Measurements from ENCODE around the gene TDRD15. TPM values are rescaled to one million over a fixed set of nuclear protein-coding genes. Genes with fewer than 3 reads are reported as not detected.

TDRD15 gene
- total RNA-seq, 2 donors from 2014 or later: 1.9 TPM; not detected in 1

DNA sequence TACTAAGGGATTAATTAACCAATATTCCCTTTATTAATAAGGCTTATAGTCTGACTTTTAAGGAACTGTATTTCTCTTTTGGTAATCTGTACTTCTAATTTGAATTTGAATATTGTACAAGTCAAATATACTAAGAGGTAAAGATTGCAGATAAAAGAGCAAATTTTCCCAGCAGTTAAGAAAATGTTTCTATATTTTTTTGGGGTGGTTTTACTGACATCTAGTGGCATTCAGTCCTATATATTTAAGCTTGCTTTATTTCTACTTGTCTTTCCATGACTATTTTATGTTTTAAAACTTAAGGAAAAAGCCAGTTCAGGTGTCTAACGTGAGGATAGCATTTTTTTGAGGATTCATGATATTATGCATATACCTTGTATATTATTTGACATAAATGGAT, 41.6 kb downstream of the TDRD15 start:
- TF ChIP-seq POLR2A (IDR thresholded peaks at IDR 0.05) (no peak), POLR2AphosphoS5 (IDR thresholded peaks at IDR 0.05) (no peak)
- TF ChIP-seq, protein P1, sequence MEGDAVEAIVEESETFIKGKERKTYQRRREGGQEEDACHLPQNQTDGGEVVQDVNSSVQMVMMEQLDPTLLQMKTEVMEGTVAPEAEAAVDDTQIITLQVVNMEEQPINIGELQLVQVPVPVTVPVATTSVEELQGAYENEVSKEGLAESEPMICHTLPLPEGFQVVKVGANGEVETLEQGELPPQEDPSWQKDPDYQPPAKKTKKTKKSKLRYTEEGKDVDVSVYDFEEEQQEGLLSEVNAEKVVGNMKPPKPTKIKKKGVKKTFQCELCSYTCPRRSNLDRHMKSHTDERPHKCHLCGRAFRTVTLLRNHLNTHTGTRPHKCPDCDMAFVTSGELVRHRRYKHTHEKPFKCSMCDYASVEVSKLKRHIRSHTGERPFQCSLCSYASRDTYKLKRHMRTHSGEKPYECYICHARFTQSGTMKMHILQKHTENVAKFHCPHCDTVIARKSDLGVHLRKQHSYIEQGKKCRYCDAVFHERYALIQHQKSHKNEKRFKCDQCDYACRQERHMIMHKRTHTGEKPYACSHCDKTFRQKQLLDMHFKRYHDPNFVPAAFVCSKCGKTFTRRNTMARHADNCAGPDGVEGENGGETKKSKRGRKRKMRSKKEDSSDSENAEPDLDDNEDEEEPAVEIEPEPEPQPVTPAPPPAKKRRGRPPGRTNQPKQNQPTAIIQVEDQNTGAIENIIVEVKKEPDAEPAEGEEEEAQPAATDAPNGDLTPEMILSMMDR (IDR thresholded peaks at IDR 0.05): no peak
- no peak overlapping the region for H3K27ac ChIP-seq
- no peaks in the 10 kb centered on the region for H3K4me1 ChIP-seq (replicated peaks)
- DNase-seq (ENCODE audit: low spot score): no peak
- H3K36me3 ChIP-seq: no peaks in the 10 kb centered on the region
- H3K27me3 ChIP-seq (replicated peaks; ENCODE audit: insufficient read depth): no peaks in the 10 kb centered on the region
- 0% methylated on average over 1 of the region's 1 CpG for WGBS
- H3K4me3 ChIP-seq: no peak overlapping the region
- H3K9me3 ChIP-seq: no peaks in the 10 kb centered on the region
- intact Hi-C loops (cut with DNase I): no loop called here

DNA sequence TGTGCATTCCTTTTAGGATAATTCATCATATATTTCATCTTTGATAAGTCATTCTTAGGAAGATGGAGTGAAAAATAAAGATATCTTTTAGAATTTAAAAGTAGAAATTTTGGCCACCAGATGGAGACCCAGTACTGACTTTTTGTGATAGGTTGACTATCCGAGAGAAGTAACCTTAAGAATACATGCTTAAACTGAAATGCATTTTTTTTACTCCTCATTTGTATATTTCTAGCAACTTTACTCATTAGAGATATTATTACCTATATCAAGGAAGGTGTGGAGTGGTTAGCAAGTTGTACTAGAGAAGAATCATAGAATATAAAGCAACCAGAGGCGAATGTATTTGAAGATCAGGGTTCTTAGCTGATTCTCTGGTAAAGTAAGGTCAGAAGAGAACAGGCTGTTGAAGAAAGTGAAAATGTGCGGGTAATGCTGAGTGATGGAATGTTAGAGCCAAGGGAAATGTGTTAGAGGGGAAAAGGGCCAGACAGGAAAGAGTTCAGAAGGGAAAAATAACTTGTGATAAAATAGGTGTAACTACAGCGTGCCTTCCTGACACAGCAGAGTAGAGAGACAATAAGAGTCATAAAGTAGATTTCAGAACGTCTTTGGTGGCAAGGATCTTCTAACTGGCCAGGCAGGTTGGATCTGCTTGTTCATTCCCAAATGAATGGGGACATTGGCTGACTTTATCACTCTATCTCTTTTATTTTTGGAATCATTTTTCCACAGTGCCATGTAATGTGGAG, 52.3 kb downstream of the TDRD15 start:
- H3K4me3 ChIP-seq: no peak overlapping the region
- WGBS: 22% methylated on average over 5 of the region's 5 CpGs
- no peaks in the 10 kb centered on the region for H3K4me1 ChIP-seq (replicated peaks)
- H3K27ac ChIP-seq: no peak overlapping the region
- no peak for TF ChIP-seq POLR2AphosphoS5 (IDR thresholded peaks at IDR 0.05)
- TF ChIP-seq, protein P1 (IDR thresholded peaks at IDR 0.05): peak in 3 of 4 experiments; percentile 22 to 52 (median 41)
- no peak for TF ChIP-seq POLR2A (IDR thresholded peaks at IDR 0.05)
- intact Hi-C loops (cut with DNase I): loop anchor here (5.0 kb wide), 1 partner anchor 141 kb away; no protein-coding TSS in a partner anchor
- H3K27me3 ChIP-seq (replicated peaks; ENCODE audit: insufficient read depth): no peaks in the 10 kb centered on the region
- no peak for DNase-seq (ENCODE audit: low spot score)
- H3K36me3 ChIP-seq: no peaks in the 10 kb centered on the region
- H3K9me3 ChIP-seq: no peaks in the 10 kb centered on the region

DNA sequence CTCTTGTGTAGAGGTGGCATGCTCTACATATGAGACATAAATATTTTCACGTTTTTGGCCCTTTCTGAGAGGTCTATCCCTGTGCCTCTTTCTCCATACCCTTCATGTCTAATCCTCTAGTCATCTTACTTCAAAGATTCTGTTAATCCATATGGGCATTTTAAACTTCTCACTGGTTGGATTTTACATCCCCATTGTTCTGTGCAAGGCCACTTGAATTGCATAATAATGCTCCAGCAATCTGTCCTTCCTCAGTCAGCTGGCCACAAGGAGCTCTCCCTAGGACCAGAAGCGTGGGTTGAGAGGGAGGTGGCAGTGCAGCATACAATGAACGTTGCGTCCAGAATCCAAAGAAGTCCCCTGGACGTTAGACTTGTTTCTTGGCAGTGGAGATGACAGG, 58.2 kb downstream of the TDRD15 start:
- TF ChIP-seq POLR2A (IDR thresholded peaks at IDR 0.05) (no peak), POLR2AphosphoS5 (IDR thresholded peaks at IDR 0.05) (no peak)
- TF ChIP-seq, protein P1 (IDR thresholded peaks at IDR 0.05): no peak
- Histone ChIP-seq H3K27me3 (replicated peaks; ENCODE audit: insufficient read depth) (no peaks in the 10 kb centered on the region), H3K4me1 (replicated peaks) (no peaks in the 10 kb centered on the region), H3K9me3 (no peaks in the 10 kb centered on the region), H3K27ac (no peak overlapping the region), H3K36me3 (no peaks in the 10 kb centered on the region), H3K4me3 (no peak overlapping the region)
- WGBS: 83% methylated on average over 5 of the region's 5 CpGs
- DNase-seq (ENCODE audit: low spot score): no peak
- intact Hi-C loops (cut with DNase I): no loop called here

DNA sequence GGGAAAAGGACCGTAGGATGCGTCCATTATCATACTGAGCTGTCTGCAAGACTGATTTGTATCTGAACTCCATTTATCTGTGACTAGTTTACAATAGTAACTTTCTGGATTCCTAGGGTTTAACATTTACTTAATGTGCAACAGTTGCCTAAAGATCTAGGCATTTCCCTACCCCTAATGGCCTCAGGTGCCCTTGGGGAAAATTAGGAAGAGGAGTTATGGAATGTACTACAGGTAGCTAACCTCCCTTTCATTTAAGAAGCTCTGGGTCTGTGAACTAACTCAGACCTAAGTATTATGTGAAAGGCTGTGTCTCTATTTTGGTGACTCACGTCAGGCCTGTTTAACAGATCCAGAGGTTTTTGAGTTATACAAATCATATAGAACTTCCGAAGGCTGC, 59.5 kb downstream of the TDRD15 start:
- H3K4me1 ChIP-seq (replicated peaks): no peaks in the 10 kb centered on the region
- DNase-seq (ENCODE audit: low spot score): no peak
- no peaks in the 10 kb centered on the region for H3K27me3 ChIP-seq (replicated peaks; ENCODE audit: insufficient read depth)
- TF ChIP-seq, protein P1 (IDR thresholded peaks at IDR 0.05): no peak
- TF ChIP-seq POLR2A (IDR thresholded peaks at IDR 0.05): no peak
- TF ChIP-seq POLR2AphosphoS5 (IDR thresholded peaks at IDR 0.05): no peak
- intact Hi-C loops (cut with DNase I): no loop called here
- H3K36me3 ChIP-seq: no peaks in the 10 kb centered on the region
- H3K4me3 ChIP-seq: no peak overlapping the region
- no peak overlapping the region for H3K27ac ChIP-seq
- WGBS: 83% methylated on average over 4 of the region's 4 CpGs
- H3K9me3 ChIP-seq: no peaks in the 10 kb centered on the region

DNA sequence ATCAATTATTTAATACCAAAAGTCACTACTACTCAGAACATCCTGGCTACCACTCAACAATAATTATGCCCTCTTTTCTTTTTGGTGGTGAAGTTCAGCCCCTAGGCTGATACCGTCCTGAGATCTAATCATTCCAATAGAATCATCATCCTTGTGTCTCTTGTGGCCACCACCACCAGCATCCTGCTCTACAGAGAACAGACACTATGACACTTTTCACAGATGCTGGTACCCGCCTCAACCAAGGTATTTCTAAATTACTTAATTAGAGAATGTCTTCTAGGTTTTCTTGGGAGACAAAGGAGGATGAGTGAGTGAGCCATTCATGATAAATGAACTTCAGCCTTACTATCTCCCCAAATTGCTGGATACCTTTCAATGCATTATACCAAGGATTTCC, 60.0 kb downstream of the TDRD15 start:
- TF ChIP-seq, protein P1 (IDR thresholded peaks at IDR 0.05): no peak
- no peak for TF ChIP-seq POLR2AphosphoS5 (IDR thresholded peaks at IDR 0.05)
- no peak for TF ChIP-seq POLR2A (IDR thresholded peaks at IDR 0.05)

More for the DNA sequence above, 60.0 kb downstream of the TDRD15 start:
- DNase-seq (ENCODE audit: low spot score): no peak
- intact Hi-C loops (cut with DNase I): no loop called here
- Histone ChIP-seq H3K4me1 (replicated peaks) (no peaks in the 10 kb centered on the region), H3K27me3 (replicated peaks; ENCODE audit: insufficient read depth) (no peaks in the 10 kb centered on the region), H3K27ac (no peak overlapping the region), H3K36me3 (no peaks in the 10 kb centered on the region), H3K4me3 (no peak overlapping the region), H3K9me3 (no peaks in the 10 kb centered on the region)
- WGBS: 90% methylated on average over 2 of the region's 2 CpGs
